Neural cell (in vitro differentiated cells): ENCODE data around the gene IL10.

Experiments used
- EZH2 ChIP-seq: fragments of 200-600, 300-800 bp; shearing (Covaris generic), sonication (generic); IDR thresholded peaks from 2 replicates; pipeline ENCODE4 v1.6.1; 2014; ENCODE audit warnings: antibody characterized with exemption, low read length, borderline replicate concordance, mild to moderate bottlenecking; ENCODE audit not compliant: insufficient read depth, poor library complexity, severe bottlenecking
- MXI1 ChIP-seq: fragments of 450-650 bp; conservative IDR thresholded peaks from 2 replicates; pipeline ENCODE4 v1.6.1; 2014; ENCODE audit warnings: antibody characterized with exemption, mild to moderate bottlenecking; ENCODE audit not compliant: poor library complexity, severe bottlenecking
- POLR2AphosphoS5 ChIP-seq: IDR thresholded peaks from 2 replicates; pipeline ENCODE4 v1.6.1; 2012
- TF ChIP-seq, protein P1 (sequence below): fragments of 450-650 bp; IDR thresholded peaks from 2 replicates; pipeline ENCODE4 v1.5.1; 2014; ENCODE audit warnings: antibody characterized with exemption, mild to moderate bottlenecking, moderate library complexity; ENCODE audit not compliant: poor library complexity, severe bottlenecking

DNA sequence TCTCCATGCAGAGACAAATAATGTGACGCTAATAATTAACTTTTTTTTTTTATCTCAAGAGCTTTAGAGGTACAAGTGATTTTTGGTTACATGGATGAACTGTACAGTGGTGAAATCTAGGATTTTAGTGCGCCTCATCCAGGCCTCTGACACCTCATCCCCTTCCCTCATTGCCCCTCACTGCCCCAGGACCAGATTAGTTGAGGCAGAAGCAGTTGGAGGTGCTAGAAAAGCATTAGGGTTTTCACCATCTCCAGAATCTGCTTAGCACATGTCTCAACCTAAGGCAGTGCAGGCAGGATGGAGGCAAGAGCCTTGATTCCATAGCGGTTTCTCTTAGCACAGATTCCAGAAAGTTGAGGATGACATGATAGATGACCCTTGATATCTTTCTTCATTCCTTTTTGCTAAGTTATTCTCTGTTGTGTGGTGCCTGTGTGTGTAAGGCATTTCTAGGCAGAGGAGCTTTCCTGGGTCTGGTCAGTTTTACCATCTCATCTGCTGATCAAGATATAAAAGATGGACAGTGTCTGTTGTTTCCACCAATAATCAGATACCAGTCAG, 16.3 kb upstream of the IL10 start:
- TF ChIP-seq, protein P1, sequence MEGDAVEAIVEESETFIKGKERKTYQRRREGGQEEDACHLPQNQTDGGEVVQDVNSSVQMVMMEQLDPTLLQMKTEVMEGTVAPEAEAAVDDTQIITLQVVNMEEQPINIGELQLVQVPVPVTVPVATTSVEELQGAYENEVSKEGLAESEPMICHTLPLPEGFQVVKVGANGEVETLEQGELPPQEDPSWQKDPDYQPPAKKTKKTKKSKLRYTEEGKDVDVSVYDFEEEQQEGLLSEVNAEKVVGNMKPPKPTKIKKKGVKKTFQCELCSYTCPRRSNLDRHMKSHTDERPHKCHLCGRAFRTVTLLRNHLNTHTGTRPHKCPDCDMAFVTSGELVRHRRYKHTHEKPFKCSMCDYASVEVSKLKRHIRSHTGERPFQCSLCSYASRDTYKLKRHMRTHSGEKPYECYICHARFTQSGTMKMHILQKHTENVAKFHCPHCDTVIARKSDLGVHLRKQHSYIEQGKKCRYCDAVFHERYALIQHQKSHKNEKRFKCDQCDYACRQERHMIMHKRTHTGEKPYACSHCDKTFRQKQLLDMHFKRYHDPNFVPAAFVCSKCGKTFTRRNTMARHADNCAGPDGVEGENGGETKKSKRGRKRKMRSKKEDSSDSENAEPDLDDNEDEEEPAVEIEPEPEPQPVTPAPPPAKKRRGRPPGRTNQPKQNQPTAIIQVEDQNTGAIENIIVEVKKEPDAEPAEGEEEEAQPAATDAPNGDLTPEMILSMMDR, result no peak
- TF ChIP-seq EZH2, result no peak
- TF ChIP-seq POLR2AphosphoS5, result no peak
- TF ChIP-seq MXI1, result no peak
